ENCODE data around the gene GALNT17.

GALNT17 gene

DNA sequence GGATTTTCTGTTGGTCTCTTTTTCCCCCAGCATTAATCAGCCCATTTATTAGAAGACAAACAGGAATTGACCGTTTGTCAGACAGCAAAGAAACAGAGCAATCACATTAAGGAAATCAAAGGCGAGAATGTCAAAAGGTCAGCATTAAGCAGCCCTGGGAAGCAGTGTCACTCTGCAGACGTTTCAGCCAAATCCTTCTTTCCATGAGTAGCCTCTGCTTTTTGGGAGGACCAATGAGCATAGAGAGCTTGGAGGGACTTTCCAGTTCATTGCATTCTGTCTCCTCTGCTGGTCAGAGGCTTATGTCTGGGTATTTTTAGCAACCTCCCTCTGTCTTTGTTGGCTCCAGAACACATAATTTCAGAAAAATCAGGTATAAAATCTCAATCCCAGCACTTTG is 481.4 kb downstream of the GALNT17 start:
- Histone ChIP-seq H3K4me3 (ENCODE audit: low read depth in 1 of 2, low read length in 2 of 2) (no peak overlapping the region), H2AFZ (ENCODE audit: low read depth, low read length) (no peak overlapping the region), H3K4me1 (ENCODE audit: insufficient read depth, low read length) (no peaks in the 10 kb centered on the region), H3K9ac (ENCODE audit: low read depth, low read length) (no peak overlapping the region), H3K27me3 (ENCODE audit: insufficient read depth, low read length, poor library complexity) (no peaks in the 10 kb centered on the region), H3K9me3 (ENCODE audit: insufficient read depth, low read length, severe bottlenecking) (no peaks in the 10 kb centered on the region), H3K4me2 (ENCODE audit: insufficient read depth, low read length) (no peak overlapping the region), H4K20me1 (ENCODE audit: insufficient read depth, low read length) (no peaks in the 10 kb centered on the region), H3K27ac (ENCODE audit: low read length) (no peak overlapping the region), H3K79me2 (ENCODE audit: insufficient read depth, low read length) (no peaks in the 10 kb centered on the region), H3K36me3 (ENCODE audit: insufficient read depth, low read length) (no peaks in the 10 kb centered on the region)
- TF ChIP-seq, protein P1, sequence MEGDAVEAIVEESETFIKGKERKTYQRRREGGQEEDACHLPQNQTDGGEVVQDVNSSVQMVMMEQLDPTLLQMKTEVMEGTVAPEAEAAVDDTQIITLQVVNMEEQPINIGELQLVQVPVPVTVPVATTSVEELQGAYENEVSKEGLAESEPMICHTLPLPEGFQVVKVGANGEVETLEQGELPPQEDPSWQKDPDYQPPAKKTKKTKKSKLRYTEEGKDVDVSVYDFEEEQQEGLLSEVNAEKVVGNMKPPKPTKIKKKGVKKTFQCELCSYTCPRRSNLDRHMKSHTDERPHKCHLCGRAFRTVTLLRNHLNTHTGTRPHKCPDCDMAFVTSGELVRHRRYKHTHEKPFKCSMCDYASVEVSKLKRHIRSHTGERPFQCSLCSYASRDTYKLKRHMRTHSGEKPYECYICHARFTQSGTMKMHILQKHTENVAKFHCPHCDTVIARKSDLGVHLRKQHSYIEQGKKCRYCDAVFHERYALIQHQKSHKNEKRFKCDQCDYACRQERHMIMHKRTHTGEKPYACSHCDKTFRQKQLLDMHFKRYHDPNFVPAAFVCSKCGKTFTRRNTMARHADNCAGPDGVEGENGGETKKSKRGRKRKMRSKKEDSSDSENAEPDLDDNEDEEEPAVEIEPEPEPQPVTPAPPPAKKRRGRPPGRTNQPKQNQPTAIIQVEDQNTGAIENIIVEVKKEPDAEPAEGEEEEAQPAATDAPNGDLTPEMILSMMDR (IDR thresholded peaks at IDR 0.05; ENCODE audit: borderline replicate concordance, extremely low read depth, low read length, poor library complexity, severe bottlenecking) = no peak
- TF ChIP-seq EZH2 (IDR thresholded peaks at IDR 0.05; ENCODE audit: borderline replicate concordance, low read depth, low read length, severe bottlenecking) = no peak
- ATAC-seq (ENCODE audit: insufficient read depth, low read depth) = no peak
- DNase-seq = no peak

DNA sequence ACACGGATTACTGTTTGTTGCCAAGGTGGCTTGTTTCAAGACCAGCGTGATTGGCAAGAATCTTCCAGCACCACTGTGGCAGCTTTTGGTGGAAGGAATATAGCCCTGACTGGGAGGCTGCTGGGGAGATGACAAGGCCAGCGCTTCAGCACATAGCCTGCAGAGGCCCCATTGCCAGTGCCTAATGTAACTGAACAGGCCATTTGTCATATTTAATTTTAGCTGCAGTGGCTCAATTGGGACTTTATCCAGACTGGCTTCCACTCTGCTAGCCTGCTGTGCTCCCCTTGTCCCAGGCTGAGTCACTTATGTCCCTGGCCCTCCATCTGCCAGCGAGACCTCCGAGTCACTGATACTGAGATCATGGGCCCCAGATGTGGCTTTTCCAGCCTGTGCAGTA is 483.1 kb downstream of the GALNT17 start:
- no peaks in the 10 kb centered on the region for H3K9me3 ChIP-seq (ENCODE audit: insufficient read depth, low read length, severe bottlenecking)
- no peak overlapping the region for H3K9ac ChIP-seq (ENCODE audit: low read depth, low read length)
- no peaks in the 10 kb centered on the region for H3K4me1 ChIP-seq (ENCODE audit: insufficient read depth, low read length)
- H4K20me1 ChIP-seq (ENCODE audit: insufficient read depth, low read length) = no peaks in the 10 kb centered on the region
- ATAC-seq (ENCODE audit: insufficient read depth, low read depth) (no peak), DNase-seq (no peak)
- no peaks in the 10 kb centered on the region for H3K79me2 ChIP-seq (ENCODE audit: insufficient read depth, low read length)
- H3K4me3 ChIP-seq (ENCODE audit: low read depth in 1 of 2, low read length in 2 of 2) = no peak overlapping the region
- H3K27me3 ChIP-seq (ENCODE audit: insufficient read depth, low read length, poor library complexity) = no peaks in the 10 kb centered on the region
- no peaks in the 10 kb centered on the region for H3K36me3 ChIP-seq (ENCODE audit: insufficient read depth, low read length)
- no peak overlapping the region for H3K4me2 ChIP-seq (ENCODE audit: insufficient read depth, low read length)
- no peak overlapping the region for H3K27ac ChIP-seq (ENCODE audit: low read length)
- TF ChIP-seq, protein P1 (IDR thresholded peaks at IDR 0.05; ENCODE audit: borderline replicate concordance, extremely low read depth, low read length, poor library complexity, severe bottlenecking) = no peak
- TF ChIP-seq EZH2 (IDR thresholded peaks at IDR 0.05; ENCODE audit: borderline replicate concordance, low read depth, low read length, severe bottlenecking) = no peak
- no peak overlapping the region for H2AFZ ChIP-seq (ENCODE audit: low read depth, low read length)

DNA sequence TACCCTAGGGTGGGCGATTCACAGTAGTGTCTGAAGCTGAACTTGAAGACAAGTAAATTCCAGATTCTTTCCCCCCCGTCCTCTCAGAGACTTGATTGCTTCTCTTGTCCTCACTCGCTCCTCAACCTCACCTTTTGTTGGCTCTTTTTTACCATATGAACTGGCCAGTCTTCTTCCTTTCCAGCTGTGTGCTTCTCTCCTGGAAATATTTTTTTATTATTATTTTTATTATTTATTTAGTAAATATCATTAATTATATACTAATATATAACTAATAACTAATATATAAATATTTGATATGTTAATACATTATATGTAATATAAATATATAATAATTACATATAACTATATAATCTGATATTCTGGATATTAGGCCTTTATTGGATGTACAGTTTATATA is 484.3 kb downstream of the GALNT17 start:
- H2AFZ ChIP-seq (ENCODE audit: low read depth, low read length) = no peak overlapping the region
- no peak for TF ChIP-seq EZH2 (IDR thresholded peaks at IDR 0.05; ENCODE audit: borderline replicate concordance, low read depth, low read length, severe bottlenecking)
- TF ChIP-seq, protein P1 (IDR thresholded peaks at IDR 0.05; ENCODE audit: borderline replicate concordance, extremely low read depth, low read length, poor library complexity, severe bottlenecking) = no peak
- H3K4me2 ChIP-seq (ENCODE audit: insufficient read depth, low read length) = no peak overlapping the region
- no peak for DNase-seq
- H3K36me3 ChIP-seq (ENCODE audit: insufficient read depth, low read length) = no peaks in the 10 kb centered on the region
- H3K79me2 ChIP-seq (ENCODE audit: insufficient read depth, low read length) = no peaks in the 10 kb centered on the region
- no peaks in the 10 kb centered on the region for H3K27me3 ChIP-seq (ENCODE audit: insufficient read depth, low read length, poor library complexity)
- H3K4me1 ChIP-seq (ENCODE audit: insufficient read depth, low read length) = no peaks in the 10 kb centered on the region
- no peak overlapping the region for H3K4me3 ChIP-seq (ENCODE audit: low read depth in 1 of 2, low read length in 2 of 2)
- H3K27ac ChIP-seq (ENCODE audit: low read length) = no peak overlapping the region
- no peak overlapping the region for H3K9ac ChIP-seq (ENCODE audit: low read depth, low read length)
- no peaks in the 10 kb centered on the region for H3K9me3 ChIP-seq (ENCODE audit: insufficient read depth, low read length, severe bottlenecking)
- no peak for ATAC-seq (ENCODE audit: insufficient read depth, low read depth)
- H4K20me1 ChIP-seq (ENCODE audit: insufficient read depth, low read length) = no peaks in the 10 kb centered on the region

DNA sequence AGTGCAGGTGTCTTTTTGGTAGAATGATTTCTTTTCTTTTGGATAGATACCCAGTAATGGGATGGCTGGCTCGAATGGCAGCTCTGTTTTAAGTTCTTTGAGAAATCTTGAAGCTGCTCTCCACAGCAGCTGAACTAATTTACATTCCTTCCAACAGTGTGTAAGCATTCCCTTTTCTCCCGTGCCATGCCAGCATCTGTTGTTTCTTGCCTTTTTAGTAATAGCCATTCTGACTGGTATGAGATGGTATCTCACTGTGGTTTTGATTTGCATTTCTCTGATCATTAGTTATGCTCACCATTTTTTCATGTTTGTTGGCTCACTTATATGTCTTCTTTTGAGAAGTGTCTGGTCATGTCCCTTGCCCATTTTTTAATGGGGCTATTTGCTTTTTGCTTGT is 486.3 kb downstream of the GALNT17 start:
- H3K4me1 ChIP-seq (ENCODE audit: insufficient read depth, low read length) = no peaks in the 10 kb centered on the region
- no peaks in the 10 kb centered on the region for H4K20me1 ChIP-seq (ENCODE audit: insufficient read depth, low read length)
- H3K9ac ChIP-seq (ENCODE audit: low read depth, low read length) = no peak overlapping the region
- H3K27me3 ChIP-seq (ENCODE audit: insufficient read depth, low read length, poor library complexity) = no peaks in the 10 kb centered on the region
- H3K4me3 ChIP-seq (ENCODE audit: low read depth in 1 of 2, low read length in 2 of 2) = no peak overlapping the region
- ATAC-seq (ENCODE audit: insufficient read depth, low read depth) = no peak
- no peaks in the 10 kb centered on the region for H3K36me3 ChIP-seq (ENCODE audit: insufficient read depth, low read length)
- no peaks in the 10 kb centered on the region for H3K9me3 ChIP-seq (ENCODE audit: insufficient read depth, low read length, severe bottlenecking)
- H3K4me2 ChIP-seq (ENCODE audit: insufficient read depth, low read length) = no peak overlapping the region
- no peaks in the 10 kb centered on the region for H3K79me2 ChIP-seq (ENCODE audit: insufficient read depth, low read length)
- no peak overlapping the region for H2AFZ ChIP-seq (ENCODE audit: low read depth, low read length)
- TF ChIP-seq, protein P1 (IDR thresholded peaks at IDR 0.05; ENCODE audit: borderline replicate concordance, extremely low read depth, low read length, poor library complexity, severe bottlenecking) = no peak
- TF ChIP-seq EZH2 (IDR thresholded peaks at IDR 0.05; ENCODE audit: borderline replicate concordance, low read depth, low read length, severe bottlenecking) = no peak
- DNase-seq = no peak
- no peak overlapping the region for H3K27ac ChIP-seq (ENCODE audit: low read length)

All from DND-41 (cell line).